AG08396 (cell line): Measurements from ENCODE around the gene TMEM44.

Experiments used
- DNase-seq: peaks from one replicate; pipeline ENCODE4 v3.0.0; 2012; ENCODE audit warnings: low spot score, mixed read lengths

TMEM44 gene, protein sequence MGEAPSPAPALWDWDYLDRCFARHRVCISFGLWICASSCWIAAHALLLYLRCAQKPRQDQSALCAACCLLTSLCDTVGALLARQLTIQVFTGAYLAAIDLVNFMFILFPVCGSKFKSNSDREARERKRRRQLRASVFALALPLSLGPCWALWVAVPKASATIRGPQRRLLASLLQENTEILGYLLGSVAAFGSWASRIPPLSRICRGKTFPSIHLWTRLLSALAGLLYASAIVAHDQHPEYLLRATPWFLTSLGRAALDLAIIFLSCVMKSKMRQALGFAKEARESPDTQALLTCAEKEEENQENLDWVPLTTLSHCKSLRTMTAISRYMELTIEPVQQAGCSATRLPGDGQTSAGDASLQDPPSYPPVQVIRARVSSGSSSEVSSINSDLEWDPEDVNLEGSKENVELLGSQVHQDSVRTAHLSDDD

GRCh38 chr3:194633349-194634004 lies at the start of gene TMEM44:
TSS of gene TMEM44 (minus strand) at chr3:194633419. CDS start at chr3:194633215, 204 bp downstream.
- DNase-seq, result peak; percentile 94

GRCh38 chr3:194682694-194683310 lies 49.6 kb upstream of the TMEM44 start:
- peak; percentile 81 for DNase-seq

GRCh38 chr3:194682189-194682693 lies 49.0 kb upstream of the TMEM44 start:
- no peak for DNase-seq

DNA sequence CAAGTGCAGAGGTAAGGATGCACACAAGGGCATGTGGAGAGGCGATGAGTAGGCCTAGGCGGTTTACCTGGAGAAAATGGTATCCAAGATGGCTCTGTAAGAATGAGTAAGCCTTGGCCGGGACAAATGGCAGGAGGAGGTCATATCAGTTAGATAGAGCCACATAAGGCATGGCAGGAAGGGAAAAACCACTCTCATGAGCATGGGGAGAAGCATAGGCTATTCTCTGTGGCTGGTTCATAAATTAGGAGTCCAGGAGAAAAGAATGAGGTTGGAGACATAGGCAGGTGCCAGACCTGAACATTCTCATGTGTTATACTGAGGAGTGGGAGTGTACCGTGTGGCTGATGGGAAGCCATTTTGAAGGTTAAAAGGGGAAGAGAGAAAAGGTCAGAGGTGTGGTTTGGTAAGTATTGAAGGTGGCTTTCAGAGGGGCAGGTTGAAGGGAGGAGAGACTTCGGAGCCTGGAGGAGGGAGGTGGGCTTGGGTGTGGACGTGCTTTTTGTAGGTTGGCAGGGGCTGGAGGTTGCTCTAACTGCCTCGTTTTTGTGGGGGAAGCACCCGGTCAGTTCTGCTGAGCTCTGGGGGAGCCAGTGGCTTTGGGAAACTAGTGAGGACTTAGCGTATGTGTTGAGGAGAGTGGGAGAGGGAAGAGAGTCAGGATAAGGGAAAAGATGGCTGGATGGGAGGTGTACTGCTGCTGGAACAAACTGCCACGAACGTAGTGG lies 47.8 kb upstream of the TMEM44 start:
- no peak for DNase-seq

- no peak for DNase-seq
Observed at GRCh38 chr3:194676471-194676870, 43.3 kb upstream of the TMEM44 start.

GRCh38 chr3:194675680-194676079 lies 42.5 kb upstream of the TMEM44 start:
- DNase-seq, result no peak

DNA sequence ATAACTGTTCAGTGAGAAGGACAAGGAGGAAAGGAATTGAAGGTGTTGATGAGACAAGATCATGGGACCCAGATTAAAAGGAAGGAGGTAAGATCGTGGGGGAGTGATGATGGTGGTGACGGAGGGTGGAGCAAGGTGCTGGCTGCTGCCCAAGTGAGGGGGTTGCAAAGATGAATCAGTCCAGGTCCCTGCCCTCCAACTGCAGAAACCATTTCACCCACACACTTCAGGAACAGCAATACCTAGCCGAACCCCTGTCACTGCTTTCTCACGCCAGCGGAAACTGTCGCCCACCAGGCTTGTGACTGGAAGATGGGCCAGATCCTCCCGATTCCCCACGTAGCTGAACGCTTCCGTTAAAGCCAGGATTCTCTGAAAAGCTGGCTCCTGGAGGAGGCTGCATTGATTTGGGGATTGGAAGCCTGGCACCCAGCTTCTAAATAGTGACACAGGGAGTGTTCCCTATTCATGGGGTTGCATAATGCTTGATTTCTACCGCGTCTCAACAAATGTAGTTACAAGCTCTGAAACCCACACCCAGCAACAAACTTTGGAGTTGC lies 41.9 kb upstream of the TMEM44 start:
- no peak for DNase-seq

- DNase-seq, result no peak
Observed at GRCh38 chr3:194673761-194674160, 40.5 kb upstream of the TMEM44 start.

- no peak for DNase-seq
Observed at GRCh38 chr3:194672876-194673275, 39.7 kb upstream of the TMEM44 start.

DNA sequence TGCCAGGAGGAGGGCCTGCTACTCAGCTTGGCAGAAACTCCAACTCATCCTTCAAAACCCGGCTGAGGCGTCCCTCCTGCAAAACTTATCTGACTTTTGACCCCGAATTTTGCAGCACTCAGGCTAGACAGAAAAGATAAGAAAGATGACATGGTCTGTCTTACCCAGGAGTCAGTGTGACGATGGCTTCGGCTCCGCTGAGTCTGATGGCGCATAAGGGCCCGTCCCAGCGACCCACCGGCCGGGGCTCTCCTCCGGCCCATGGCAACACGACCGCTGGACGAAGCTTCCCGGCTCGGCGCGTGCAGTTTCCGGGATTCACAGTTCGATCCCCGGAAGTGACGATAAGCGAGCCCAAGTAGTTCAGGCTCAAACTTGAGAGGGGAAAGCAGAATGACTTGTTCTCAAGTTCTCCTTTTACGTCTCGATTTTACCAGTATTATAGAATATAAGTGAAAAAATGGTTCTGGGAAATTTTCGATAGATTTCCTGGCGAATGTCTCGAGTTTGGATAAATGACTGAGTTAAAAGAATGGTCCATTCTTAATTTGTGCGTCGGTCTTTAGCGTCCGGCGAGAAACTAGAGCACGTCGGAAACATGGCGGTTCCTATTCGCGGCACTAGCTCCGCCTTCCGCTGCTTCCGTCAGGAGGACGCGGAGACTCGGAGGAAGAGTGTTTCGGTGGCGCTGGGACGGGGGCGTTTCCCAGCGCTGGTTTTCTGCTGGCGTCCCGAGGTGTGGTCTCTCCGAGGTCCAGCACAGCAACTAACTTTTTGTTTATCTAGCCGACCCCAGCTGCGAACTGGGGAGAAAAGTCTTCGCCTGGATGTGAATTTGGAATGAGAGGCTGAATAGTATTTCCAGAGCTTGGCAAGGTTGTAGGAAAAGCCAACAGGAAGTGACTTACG lies 38.9 kb upstream of the TMEM44 start, which contains the start of gene LSG1:
LSG1 (minus strand) TSS at position 292 of the 909 bp plus-strand sequence; CDS start at position 263, 29 bp downstream.
- peak; percentile 89 for DNase-seq

GRCh38 chr3:194671511-194671899 lies 38.3 kb upstream of the TMEM44 start:
- DNase-seq, result peak; percentile 36

- DNase-seq, result no peak
Observed at GRCh38 chr3:194667363-194667762, 34.1 kb upstream of the TMEM44 start.

- DNase-seq, result no peak
Observed at GRCh38 chr3:194664857-194665256, 31.6 kb upstream of the TMEM44 start.

GRCh38 chr3:194661946-194662345 lies 28.7 kb upstream of the TMEM44 start:
- DNase-seq, result no peak

DNA sequence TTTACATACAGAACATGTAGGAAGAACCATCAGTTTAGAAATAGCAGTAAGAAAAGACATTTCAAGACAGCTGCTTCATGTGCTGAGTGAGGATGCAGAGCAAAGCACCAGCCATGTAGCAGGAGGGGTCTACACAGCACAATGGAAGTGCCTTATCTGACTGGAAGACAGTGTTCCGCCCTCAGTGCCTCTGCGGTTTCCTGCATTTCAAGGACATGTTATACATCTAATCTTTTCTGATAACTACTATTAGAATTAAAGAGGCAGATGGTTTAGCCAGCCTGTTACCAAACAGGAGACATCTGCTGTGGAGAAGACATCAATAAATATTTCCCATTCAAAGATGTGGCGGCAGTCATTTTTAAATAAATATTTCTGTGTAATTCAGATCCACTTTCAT lies 28.2 kb upstream of the TMEM44 start:
- DNase-seq, result no peak

GRCh38 chr3:194659778-194660177 lies 26.6 kb upstream of the TMEM44 start:
- DNase-seq, result no peak

DNA sequence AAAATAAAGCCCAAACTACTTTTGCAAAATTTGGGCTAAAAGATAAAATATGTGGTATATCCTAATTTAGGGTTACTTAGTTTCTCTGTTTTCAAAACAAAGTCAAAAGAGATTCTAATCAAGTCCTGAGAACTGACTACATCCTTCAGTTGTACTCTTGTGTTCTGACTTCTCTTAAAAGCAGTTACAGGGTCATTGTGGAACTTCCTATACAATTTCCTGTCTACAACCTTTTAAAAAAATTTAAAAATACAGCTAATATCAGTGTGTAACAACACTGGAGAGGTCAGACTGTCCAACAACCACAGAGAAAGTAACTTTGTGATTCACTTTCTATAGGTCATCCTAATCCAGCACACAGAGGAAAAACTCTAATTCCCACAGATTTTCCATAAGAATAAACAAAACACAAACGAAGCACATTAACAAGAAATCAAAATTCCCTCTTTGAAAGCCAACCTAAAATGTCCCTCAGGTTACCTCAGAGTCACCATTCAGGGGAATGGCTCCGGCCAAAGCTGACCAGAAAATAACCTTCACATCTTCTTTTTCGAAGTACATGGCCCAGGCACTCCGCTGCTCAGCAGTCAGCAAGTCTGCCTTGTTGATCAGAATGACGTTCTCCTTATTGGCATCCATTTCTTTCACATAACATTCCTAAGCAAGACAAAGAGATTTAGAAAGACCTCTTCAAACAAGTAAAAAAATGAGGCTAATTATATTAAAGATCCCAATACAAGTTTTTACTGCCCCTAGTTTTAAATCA lies 25.4 kb upstream of the TMEM44 start:
- DNase-seq, result no peak

DNA sequence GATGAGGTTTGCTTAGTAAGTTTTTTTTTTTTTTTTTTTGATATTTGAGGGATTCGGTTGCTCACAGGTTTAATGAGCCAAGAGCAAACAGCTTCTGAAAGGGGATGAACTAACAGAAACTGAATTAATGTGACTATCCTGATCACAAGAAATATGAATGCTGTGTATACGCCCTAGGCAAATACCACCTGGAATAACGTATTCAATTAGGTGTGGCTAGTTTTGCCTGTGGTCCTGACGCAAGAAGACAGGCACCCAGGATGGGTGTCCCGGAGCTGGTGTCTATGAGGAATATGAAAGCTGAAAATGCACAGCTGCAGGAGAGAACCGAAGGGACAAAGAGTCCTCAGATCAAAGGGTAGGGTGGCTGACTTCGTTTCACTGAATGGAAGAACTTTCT lies 24.2 kb upstream of the TMEM44 start:
- no peak for DNase-seq

- DNase-seq, result no peak
Observed at GRCh38 chr3:194654443-194654842, 21.2 kb upstream of the TMEM44 start.

DNA sequence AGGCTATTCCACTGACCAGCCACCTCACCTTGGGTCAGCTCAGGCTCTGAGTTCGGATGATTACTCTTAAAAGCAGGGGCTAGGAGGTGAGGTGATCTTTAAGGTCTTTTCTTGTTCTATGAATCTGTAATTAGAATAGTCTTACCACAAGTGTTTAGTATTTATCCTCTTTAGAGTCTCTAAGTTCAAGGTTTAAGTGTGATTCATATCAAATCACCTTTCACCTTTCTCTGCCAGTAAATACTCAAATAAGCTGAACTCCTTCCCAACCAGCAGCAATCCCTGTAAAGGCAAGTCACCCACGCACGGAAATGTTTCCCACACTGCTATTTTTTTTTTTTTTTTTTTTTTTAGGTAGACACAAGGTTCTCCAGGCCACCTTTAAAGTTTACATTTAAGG lies 14.5 kb upstream of the TMEM44 start:
- no peak for DNase-seq
